ENCODE results near the gene NOP53. TPM values are rescaled to one million over a fixed set of nuclear protein-coding genes. Genes with fewer than 3 reads are reported as not detected.
A peak's percentile ranks its signal among the peaks of the same experiment; 100 is the strongest.

NOP53 gene
- total and polyA plus RNA-seq, 9 of the 15 experiments (the other 6 are each of a cell fraction or from before 2014, with no cell fraction given): 6.5 to 274 (median 145) TPM

DNA sequence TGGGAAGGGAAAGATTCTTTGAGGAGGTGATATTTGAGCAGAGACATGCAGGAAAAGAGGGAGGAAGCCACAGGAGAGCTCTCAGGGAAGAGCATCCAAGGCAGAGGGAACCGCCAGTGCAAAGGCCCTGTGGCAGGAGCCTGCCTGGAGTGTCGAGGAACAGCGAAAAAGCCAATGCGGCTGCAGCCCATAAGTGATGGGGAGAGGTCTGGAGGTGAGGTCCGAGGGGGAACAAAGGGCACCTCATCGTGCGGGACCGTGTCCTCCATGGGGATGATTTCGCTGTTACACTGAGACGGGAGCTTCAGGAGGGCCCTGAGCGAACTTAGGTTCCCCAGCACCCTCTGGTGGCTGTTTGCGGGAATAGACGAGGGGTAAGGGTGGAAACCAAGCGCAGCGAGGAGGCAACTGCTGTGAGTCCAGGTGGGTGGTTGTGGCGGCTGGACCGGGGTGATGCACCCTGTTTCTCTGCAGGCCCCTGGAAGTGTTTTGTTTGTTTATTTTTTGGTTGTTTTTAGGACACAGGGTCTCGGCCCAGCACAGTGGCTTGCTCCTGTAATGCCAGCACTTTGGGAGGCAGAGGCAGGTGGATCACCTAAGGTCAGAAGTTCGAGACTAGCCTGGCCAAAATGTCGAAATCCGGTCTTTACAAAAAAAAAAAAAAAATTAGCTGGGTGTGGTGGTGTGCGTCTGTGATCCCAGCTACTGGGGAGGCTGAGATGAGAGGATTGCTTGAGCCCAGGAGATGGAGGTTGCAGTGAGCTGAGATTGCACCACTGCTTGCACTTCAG, 38.0 kb upstream of the NOP53 start (continued):
- no peak for TF ChIP-seq CBFA2T2 (conservative IDR thresholded peaks at IDR 0.05)
- no peak for TF ChIP-seq ZNF717 (CRISPR knock-in tag; IDR thresholded peaks at IDR 0.05)
- TF ChIP-seq ZNF121 (CRISPR knock-in tag; conservative IDR thresholded peaks at IDR 0.05): 0 out of 2 replicates have a peak, but pooled peaks have one; percentile 10
- TF ChIP-seq NCOR1 (IDR thresholded peaks at IDR 0.05): no peak
- TF ChIP-seq, protein P1, sequence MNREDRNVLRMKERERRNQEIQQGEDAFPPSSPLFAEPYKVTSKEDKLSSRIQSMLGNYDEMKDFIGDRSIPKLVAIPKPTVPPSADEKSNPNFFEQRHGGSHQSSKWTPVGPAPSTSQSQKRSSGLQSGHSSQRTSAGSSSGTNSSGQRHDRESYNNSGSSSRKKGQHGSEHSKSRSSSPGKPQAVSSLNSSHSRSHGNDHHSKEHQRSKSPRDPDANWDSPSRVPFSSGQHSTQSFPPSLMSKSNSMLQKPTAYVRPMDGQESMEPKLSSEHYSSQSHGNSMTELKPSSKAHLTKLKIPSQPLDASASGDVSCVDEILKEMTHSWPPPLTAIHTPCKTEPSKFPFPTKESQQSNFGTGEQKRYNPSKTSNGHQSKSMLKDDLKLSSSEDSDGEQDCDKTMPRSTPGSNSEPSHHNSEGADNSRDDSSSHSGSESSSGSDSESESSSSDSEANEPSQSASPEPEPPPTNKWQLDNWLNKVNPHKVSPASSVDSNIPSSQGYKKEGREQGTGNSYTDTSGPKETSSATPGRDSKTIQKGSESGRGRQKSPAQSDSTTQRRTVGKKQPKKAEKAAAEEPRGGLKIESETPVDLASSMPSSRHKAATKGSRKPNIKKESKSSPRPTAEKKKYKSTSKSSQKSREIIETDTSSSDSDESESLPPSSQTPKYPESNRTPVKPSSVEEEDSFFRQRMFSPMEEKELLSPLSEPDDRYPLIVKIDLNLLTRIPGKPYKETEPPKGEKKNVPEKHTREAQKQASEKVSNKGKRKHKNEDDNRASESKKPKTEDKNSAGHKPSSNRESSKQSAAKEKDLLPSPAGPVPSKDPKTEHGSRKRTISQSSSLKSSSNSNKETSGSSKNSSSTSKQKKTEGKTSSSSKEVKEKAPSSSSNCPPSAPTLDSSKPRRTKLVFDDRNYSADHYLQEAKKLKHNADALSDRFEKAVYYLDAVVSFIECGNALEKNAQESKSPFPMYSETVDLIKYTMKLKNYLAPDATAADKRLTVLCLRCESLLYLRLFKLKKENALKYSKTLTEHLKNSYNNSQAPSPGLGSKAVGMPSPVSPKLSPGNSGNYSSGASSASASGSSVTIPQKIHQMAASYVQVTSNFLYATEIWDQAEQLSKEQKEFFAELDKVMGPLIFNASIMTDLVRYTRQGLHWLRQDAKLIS (CRISPR knock-in tag; IDR thresholded peaks at IDR 0.05): no peak
- no peak for TF ChIP-seq MEF2A (IDR thresholded peaks at IDR 0.05; ENCODE audit: control insufficient read depth, low read depth, low read length)
- TF ChIP-seq, protein P2, sequence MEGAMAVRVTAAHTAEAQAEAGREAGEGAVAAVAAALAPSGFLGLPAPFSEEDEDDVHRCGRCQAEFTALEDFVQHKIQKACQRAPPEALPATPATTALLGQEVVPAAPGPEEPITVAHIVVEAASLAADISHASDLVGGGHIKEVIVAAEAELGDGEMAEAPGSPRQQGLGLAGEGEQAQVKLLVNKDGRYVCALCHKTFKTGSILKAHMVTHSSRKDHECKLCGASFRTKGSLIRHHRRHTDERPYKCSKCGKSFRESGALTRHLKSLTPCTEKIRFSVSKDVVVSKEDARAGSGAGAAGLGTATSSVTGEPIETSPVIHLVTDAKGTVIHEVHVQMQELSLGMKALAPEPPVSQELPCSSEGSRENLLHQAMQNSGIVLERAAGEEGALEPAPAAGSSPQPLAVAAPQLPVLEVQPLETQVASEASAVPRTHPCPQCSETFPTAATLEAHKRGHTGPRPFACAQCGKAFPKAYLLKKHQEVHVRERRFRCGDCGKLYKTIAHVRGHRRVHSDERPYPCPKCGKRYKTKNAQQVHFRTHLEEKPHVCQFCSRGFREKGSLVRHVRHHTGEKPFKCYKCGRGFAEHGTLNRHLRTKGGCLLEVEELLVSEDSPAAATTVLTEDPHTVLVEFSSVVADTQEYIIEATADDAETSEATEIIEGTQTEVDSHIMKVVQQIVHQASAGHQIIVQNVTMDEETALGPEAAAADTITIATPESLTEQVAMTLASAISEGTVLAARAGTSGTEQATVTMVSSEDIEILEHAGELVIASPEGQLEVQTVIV (CRISPR knock-in tag; IDR thresholded peaks at IDR 0.05; ENCODE audit: borderline replicate concordance): no peak
- peak in 1 of 2 experiments; percentile 64; a peak in 2 of 4 replicates for TF ChIP-seq MAZ (CRISPR knock-in tag; conservative IDR thresholded peaks at IDR 0.05 in 1 of 2, IDR thresholded peaks at IDR 0.05 in 1 of 2)
- TF ChIP-seq, protein P3, sequence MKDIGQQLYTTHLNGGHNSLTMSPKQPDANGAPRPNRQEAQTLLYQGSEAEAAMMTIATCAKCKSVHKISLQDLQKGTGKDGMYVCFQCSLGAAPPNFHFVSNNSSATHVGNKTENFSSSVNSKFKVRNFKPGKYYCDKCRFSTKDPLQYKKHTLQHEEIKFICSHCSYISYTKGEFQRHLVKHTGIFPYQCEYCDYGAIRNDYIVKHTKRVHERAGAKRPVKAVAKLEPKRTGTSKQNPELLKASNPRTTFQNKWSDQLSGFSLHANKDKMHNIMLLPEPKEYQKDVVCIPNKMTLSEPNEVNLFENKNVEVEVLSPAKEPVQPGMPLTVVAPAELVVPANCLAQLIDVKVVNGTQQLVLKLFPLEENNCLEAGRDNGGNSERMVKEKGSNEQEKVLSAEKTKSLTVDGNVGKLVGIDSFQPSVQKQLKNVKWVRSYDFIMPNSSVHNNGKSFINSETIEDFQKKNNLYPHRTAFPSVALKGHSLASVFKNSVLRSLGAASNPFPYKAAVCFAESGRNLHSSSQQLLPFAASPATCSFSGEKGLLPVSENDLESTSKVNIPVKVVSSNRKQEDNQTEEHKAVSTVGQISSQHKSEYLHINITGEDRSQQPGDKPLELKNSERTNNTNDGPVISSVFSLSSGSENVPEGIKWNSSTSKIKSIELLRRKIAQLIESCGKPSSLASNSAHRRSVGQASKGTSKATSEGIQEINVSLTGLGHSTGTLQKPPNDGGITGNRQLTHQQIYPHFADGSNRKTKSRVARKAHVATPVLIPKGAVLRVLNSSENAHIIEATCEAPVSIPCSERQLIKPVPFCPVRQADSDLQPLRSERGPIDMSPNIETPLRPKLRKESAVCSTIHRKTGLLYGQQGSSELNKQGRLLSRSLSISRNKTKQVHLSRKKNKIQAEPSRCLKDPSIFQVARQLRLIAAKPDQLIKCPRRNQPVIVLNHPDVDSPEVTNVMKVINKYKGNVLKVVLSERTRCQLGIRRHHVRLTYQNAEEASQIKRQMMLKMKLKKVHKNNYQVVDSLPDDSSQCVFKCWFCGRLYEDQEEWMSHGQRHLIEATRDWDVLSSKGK (CRISPR knock-in tag; IDR thresholded peaks at IDR 0.05): no peak
- TF ChIP-seq NFRKB (IDR thresholded peaks at IDR 0.05; ENCODE audit: low read depth): no peak
- TF ChIP-seq, protein P4, sequence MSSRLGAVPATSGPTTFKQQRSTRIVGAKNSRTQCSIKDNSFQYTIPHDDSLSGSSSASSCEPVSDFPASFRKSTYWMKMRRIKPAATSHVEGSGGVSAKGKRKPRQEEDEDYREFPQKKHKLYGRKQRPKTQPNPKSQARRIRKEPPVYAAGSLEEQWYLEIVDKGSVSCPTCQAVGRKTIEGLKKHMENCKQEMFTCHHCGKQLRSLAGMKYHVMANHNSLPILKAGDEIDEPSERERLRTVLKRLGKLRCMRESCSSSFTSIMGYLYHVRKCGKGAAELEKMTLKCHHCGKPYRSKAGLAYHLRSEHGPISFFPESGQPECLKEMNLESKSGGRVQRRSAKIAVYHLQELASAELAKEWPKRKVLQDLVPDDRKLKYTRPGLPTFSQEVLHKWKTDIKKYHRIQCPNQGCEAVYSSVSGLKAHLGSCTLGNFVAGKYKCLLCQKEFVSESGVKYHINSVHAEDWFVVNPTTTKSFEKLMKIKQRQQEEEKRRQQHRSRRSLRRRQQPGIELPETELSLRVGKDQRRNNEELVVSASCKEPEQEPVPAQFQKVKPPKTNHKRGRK (tag; IDR thresholded peaks at IDR 0.05): no peak
- no peak for TF ChIP-seq SRSF9 (IDR thresholded peaks at IDR 0.05; ENCODE audit: borderline replicate concordance, low read depth, low read length)
- TF ChIP-seq ARNT (IDR thresholded peaks at IDR 0.05): 0 out of 4 replicates have a peak, but pooled peaks of 1 of the 2 experiments have one; percentile 29
- TF ChIP-seq IRF2 (CRISPR knock-in tag; IDR thresholded peaks at IDR 0.05): no peak
- no peak for TF ChIP-seq NCOA2 (IDR thresholded peaks at IDR 0.05; ENCODE audit: partially characterized antibody in 2 of 2)
